ENCODE measurements around the gene PI16. TPM values are rescaled to one million over a fixed set of nuclear protein-coding genes. Genes with fewer than 3 reads are reported as not detected.
A peak's percentile ranks its signal among the peaks of the same experiment; 100 is the strongest.

The PI16 gene
- total RNA-seq, 1 experiment from 2014 or later = 0.17 TPM

GRCh38 chr6:36985417-36985807 lies 30.9 kb downstream of the PI16 start (continued):
- TF ChIP-seq ZNF425 (CRISPR knock-in tag; conservative IDR thresholded peaks at IDR 0.05) = no peak
- no peak for TF ChIP-seq MYBL2 (CRISPR knock-in tag; IDR thresholded peaks at IDR 0.05)
- no peak for TF ChIP-seq FOXJ3 (CRISPR knock-in tag; IDR thresholded peaks at IDR 0.05; ENCODE audit: borderline replicate concordance)
- TF ChIP-seq SP1 (CRISPR knock-in tag; conservative IDR thresholded peaks at IDR 0.05) = no peak
- no peak for TF ChIP-seq NFATC4 (CRISPR knock-in tag; IDR thresholded peaks at IDR 0.05)
- TF ChIP-seq GRHL2 (CRISPR knock-in tag; IDR thresholded peaks at IDR 0.05; ENCODE audit: insufficient replicate concordance, severe bottlenecking) = no peak
- TF ChIP-seq CREM (CRISPR knock-in tag; IDR thresholded peaks at IDR 0.05) = no peak

- Mint-ChIP-seq H3K36me3 (no peaks in the 10 kb centered on the region), H3K9me3 (0 out of 2 replicates have a peak, but pooled peaks cover 3% of the 10 kb centered on the region), H3K27me3 (ENCODE audit: low read depth) (no peaks in the 10 kb centered on the region), H3K4me1 (peaks cover 20% of the 10 kb centered on the region), H3K27ac (peak within 1 kb of the TSS; percentile 95), H3K4me3 (peak within 1 kb of the TSS; percentile 98)
- CTCF ChIA-PET = interaction anchor here (1.0 to 2.6 kb wide), 7 partner anchors 9 to 224 kb away, joined by 4 to 32 read pairs (median 7); partner anchors contain the start of gene C6orf89
- POLR2A ChIA-PET = interaction anchor here (0.6 to 1.2 kb wide), 9 partner anchors 10 to 272 kb away, joined by 3 to 10 read pairs (median 3); partner anchors contain the start of genes PIM1, PPIL1, TBC1D22B and TMEM217
- ATAC-seq = peak; percentile 78
- DNase-seq (ENCODE audit: low spot score) = peak; percentile 80
- peak; percentile 60; the same call in 1 of the 2 replicates for TF ChIP-seq RELA (CRISPR knock-in tag; IDR thresholded peaks at IDR 0.05; ENCODE audit: borderline replicate concordance)
- TF ChIP-seq ZNF416 (CRISPR knock-in tag; IDR thresholded peaks at IDR 0.05) = 0 out of 2 replicates have a peak, but pooled peaks have one; percentile 33
- TF ChIP-seq SMAD4 (CRISPR knock-in tag; IDR thresholded peaks at IDR 0.05) = no peak
- TF ChIP-seq PRDM15 (CRISPR knock-in tag; IDR thresholded peaks at IDR 0.05) = 0 out of 2 replicates have a peak, but pooled peaks have one; percentile 14
- TF ChIP-seq PRRX2 (CRISPR knock-in tag; IDR thresholded peaks at IDR 0.05) = no peak
- no peak for TF ChIP-seq E2F1 (CRISPR knock-in tag; IDR thresholded peaks at IDR 0.05)
- TF ChIP-seq MAX (CRISPR knock-in tag; IDR thresholded peaks at IDR 0.05) = peak; percentile 50; the same call in 1 of the 2 replicates
- TF ChIP-seq CREM (CRISPR knock-in tag; IDR thresholded peaks at IDR 0.05) = peak; percentile 87
- TF ChIP-seq SOX15 (CRISPR knock-in tag; IDR thresholded peaks at IDR 0.05) = no peak
- TF ChIP-seq TEAD4 (CRISPR knock-in tag; IDR thresholded peaks at IDR 0.05) = no peak
- TF ChIP-seq ESRRA (CRISPR knock-in tag; IDR thresholded peaks at IDR 0.05; ENCODE audit: borderline replicate concordance) = no peak
- no peak for TF ChIP-seq ZNF532 (CRISPR knock-in tag; IDR thresholded peaks at IDR 0.05; ENCODE audit: borderline replicate concordance)
- TF ChIP-seq ATF2 (CRISPR knock-in tag; IDR thresholded peaks at IDR 0.05; ENCODE audit: borderline replicate concordance, low read depth) = no peak
- TF ChIP-seq USF1 (CRISPR knock-in tag; IDR thresholded peaks at IDR 0.05) = peak; percentile 96
These were observed 31.5 kb downstream of the PI16 start, which contains the start of gene MTCH1 for GRCh38 chr6:36985808-36986703. Gene MTCH1 (minus strand): TSS chr6:36986196. CDS start chr6:36986173, 23 bp downstream.
